SIG-M5 treated with dmso at 0.1 percent for 504 hours (cell line): Measurements from ENCODE around the gene ANKRD13B.

Experiments used
- DNase-seq: peaks from one replicate; lab custom pipeline; 2025; ENCODE audit not compliant: unreplicated experiment; lab: John Stamatoyannopoulos, UW

The ANKRD13B gene

DNA sequence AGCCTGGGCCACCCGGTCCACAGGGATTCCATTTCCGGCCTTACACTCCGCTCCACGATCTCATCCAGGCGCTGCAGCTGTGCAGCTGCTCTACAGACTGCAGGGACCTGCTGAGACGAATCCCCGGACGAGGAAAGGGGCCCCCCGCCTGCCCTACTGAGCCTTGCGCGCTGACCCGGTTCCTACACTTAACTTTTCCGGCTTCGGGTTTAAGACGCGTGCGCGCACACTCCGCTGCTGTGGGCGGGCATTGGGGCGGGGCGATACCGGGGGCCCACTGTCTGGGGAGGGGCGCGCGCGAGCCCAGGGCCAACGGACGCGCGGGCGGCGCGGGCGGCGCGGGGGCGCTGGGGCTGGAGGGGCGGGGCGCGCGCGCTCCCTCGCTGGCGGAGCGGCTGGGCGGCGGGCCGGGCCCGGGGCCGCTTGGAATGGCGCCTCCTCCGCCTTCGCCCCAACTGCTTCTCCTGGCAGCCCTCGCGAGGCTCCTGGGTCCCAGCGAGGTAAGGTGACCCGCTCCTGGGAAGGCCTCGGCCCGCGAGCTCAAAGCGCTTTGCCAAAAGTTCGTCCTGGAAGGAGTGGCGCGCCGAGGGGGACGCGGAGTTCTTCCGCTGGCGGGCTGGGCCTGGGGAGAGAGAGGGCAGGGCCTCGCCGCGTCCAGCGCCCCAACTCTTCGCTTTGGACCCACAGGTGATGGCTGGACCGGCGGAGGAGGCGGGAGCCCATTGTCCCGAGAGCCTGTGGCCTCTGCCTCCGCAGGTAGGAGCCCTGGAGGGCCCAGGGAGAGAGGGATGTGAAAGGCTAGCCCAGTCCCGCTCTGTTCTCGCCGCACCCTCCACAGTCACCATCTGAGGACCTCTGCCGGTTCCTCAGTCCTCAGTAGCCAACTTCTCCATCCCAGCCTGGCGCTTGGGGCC, 24.3 kb upstream of the ANKRD13B start, which contains the start of gene TP53I13:
TSS of gene TP53I13 (plus strand) at position 371 of the 914 bp plus-strand sequence. CDS start at position 429, 58 bp downstream.
- peak; percentile 88 for DNase-seq

DNA sequence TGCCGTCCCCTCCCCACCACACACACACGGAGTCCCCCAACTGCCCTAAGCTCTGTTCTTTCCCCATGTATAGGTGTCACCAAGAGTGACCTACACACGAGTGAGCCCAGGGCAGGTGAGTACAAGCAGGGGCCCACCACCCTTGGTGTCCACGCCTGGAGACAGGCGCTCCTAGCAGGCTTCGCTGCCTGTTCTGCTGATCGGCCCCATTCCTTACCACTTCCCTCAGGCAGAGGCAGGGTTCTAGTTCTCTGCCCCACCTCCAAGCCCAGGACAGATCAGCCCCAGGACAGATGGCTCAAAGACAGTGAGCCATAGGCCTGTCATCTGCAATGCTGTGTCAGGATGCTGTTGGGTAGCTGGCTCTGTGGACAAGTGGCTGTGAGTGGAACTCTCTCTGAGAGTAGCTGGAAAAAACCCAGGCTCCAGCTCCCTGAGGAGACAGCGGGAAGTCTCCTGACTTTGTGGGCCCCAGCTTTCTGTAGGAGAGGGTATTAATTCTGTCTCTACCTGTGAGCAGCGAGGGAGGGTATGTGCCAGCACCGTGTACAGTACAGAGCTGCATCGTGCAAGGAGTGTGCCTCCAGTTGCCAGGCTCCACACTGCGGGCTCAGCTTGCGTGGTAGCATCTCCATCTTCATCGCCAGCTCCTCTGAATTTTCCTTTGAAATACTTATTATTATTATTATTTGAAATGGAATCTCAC, 23.5 kb upstream of the ANKRD13B start:
- no peak for DNase-seq

DNA sequence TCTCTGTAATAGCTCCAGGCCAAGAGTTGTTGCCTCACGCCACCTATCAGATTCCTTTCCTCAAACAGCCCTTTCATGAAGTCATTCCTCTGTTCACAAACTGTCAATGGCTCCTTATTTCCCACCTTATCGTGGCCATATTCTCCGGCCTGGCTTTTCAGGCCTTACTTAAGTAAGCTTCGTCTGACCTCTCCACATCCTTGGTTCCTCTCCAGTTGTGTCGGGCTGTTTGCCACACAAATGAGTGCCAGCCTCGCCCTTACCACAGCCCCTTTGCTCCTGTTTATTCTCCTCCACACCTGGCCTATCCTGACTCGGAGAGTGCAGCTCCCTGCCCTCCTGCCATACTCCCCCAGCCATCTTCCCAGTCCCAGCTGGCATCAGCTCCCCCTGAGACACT, 22.4 kb upstream of the ANKRD13B start:
- no peak for DNase-seq

DNA sequence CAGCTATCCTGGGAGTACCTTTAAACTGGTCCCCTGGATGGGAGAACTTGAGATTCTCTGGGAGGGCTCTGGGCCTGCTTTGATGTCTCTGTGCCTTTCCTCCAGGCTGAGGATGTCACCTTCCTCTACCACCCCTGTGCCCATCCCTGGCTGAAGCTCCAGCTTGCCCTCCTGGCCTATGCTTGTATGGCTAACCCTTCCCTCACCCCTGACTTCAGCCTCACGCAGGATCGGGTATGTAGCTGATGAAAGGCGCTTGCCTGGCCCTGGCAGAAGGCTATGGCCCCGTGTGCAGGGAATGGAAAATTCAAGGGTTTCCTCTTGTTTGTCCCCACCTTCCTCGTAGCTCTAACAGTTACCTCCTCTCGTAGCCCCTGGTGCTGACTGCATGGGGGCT, 21.4 kb upstream of the ANKRD13B start:
- DNase-seq: no peak

DNA sequence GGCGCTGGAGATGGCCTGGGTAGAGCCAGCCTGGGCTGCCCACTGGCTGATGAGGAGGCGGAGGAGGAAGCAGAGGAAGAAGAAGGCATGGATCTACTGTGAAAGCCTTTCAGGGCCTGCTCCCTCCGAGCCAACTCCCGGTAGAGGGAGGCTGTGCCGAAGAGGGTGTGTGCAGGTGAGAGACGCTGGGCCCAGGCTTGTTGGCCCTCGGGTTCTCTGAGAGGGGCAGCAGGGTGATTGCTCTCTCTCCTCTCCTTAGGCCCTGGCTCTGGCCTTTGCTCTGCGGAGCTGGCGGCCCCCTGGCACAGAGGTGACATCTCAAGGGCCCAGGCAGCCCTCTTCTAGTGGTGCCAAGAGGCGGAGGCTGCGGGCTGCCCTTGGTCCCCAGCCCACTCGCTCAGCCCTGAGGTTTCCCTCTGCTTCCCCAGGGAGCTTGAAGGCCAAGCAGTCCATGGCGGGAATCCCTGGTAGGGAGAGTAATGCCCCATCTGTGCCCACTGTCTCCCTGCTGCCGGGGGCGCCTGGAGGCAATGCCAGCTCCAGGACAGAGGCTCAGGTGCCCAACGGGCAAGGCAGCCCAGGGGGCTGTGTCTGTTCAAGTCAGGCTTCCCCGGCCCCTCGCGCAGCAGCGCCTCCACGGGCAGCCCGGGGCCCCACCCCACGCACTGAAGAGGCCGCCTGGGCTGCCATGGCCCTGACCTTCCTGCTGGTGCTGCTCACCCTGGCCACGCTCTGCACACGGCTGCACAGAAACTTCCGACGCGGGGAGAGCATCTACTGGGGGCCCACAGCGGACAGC, 20.9 kb upstream of the ANKRD13B start:
- DNase-seq: no peak

DNA sequence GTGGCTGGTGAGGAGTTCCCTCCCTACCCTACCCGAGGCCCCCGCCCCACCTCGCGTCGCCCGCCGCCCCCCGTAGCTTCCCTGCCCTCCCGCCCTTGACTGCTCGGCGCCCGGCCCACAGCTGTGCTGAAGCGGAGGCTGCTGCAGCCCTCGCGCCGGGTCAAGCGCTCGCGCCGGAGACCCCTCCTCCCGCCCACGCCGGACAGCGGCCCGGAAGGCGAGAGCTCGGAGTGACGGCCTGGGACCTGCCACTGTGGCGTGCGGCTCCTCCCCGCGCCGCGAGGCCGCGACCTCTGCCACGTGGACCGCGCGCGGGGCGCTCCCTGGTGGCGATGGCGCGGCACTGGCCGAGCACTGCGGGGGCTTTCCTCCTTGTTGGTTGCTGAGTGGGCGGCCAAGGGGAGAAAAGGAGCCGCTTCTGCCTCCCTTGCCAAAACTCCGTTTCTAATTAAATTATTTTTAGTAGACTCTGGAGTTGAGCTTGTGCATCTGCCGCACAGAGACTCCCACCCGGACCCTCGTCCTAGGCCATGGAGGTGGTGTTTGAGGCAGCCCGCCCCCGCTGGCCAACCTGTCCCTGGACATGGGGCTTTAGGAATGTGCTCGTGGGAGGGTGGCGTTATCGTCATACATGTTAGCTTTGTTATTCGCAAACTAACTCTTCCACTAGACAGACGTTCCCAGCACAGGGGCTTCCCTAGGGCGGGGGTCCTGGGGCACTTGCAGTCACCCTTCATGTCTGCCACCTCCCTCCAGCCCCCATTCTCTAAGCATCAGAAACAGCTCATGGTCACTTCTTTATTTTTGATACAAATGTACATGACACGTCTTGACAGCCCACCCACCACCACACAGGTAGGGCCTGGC, 20.0 kb upstream of the ANKRD13B start:
- DNase-seq: no peak

DNA sequence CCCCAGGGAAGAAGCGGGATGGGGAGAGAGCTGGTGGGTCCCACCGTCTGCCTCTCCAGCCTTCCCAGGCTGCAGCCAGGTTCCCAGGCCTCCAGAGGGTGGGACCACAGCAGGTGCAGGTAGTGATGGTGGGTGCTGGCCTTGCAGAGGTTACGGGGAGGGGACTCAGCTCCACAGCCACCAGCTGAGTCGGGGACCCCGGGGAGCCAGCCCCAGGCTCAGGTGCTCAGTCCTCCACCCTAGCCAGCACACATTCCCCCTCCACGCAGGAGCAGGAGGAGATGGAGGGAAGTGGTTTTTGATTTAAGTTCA, 19.4 kb upstream of the ANKRD13B start:
- no peak for DNase-seq

DNA sequence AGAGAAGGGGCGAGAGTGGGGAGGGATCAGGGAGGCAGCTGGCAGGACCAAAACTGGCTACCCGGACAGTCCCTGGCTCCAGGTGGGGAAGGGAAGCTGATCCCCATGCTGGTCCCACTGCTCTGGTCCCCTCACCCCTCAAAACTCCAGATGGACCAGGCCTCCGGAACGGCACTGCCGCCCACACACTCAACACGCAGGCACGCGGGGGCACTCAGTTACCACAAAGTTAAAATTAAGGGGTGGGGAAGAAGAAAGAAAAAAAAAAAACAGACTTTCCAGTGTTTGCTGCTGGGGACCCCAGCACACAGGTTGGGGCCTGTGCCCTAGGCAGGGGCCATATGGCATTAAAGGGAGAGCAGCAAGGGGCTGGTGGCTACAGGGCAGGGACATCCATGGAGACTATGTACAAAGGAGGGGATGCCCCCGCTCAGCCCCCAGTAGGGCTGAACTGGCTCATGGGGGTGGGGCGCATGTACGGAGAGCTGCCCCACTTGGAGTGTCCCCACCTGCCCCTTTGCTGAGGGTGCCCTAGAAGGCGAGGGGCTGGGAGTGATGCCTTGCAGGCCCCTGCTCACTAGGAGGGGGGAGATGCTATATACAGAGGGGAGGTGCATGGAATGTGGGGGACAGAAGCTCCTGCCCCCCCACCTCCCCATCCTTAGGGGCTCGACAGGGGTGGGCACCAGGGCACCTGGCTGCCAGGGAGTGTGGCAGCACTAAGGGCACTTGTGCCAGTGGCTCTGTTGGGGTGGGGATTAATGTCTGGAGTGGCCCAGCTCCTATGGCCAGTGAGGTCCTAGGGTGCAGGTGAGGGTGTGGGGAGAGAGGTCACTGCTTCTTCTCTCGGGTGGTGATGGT, 18.8 kb upstream of the ANKRD13B start:
- DNase-seq: no peak

DNA sequence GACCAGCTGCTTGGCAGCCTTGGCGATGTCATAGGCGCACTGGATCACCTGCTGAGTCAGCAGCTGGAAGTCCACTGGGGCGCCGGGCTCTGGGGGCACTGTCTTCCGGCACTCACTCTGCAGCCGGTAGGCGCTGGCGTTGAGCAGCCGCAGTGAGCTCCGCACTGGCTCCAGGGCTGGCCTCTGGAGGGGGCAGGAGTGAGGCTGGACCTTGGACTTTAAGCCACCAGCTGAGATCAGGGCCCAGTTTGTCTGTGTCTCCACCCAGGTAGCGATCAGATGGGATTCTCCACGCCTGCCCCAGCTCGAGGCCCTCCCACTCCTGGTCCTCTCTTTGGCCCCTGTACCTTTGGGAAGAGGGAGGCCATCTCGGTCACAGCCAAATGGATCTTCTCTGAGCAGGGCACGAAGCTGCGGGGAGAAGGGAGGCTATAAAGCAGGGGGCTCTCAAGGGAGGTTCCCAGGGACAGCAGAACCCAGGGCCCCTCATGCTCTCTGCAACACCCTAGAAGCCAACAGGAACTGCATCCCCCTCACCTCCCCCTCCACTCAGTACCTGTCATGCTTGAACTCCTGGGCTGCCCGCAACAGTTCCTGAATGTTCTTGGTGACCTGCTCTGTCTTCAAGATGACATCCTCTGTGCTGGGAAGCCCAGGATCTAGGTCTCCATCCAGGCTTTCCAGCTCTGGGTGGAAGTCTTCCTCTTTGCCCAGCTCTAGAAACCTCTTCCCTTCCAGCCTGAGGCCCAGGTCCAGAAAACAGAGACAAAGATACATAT, 18.0 kb upstream of the ANKRD13B start:
- no peak for DNase-seq

DNA sequence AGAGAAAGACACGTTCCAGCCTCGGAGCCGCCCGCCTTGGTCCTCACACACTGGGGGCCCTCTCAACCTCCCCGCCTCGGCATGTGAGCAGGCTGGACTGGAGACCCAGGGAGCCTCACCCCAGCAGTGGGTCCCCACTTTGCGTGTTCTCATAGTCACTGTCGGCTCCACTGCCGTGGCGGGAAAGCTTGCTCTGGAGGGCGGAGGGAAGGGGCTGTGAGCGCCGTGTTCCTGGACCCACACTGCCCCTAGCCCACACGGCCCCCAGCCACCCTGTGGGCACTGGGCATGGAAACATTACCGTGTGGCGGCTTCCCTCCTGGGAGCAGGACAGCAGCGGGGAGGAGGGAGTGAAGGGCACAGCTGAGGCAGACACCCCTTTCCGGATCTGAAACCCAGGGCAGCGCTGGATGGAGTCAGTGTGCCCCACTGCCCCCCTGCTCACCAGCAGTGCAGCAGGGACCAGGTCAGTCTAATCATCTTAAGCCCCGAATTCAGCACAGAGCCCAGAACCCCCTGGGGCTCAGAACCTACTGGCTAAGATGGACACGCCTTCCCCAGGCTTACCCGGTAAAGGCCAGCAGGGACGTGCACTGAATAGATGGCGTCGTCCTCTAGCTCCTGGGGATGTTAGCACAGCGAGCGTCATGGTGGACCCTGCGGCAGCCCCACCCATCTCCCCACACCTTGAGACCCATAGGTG, 17.3 kb upstream of the ANKRD13B start:
- no peak for DNase-seq

DNA sequence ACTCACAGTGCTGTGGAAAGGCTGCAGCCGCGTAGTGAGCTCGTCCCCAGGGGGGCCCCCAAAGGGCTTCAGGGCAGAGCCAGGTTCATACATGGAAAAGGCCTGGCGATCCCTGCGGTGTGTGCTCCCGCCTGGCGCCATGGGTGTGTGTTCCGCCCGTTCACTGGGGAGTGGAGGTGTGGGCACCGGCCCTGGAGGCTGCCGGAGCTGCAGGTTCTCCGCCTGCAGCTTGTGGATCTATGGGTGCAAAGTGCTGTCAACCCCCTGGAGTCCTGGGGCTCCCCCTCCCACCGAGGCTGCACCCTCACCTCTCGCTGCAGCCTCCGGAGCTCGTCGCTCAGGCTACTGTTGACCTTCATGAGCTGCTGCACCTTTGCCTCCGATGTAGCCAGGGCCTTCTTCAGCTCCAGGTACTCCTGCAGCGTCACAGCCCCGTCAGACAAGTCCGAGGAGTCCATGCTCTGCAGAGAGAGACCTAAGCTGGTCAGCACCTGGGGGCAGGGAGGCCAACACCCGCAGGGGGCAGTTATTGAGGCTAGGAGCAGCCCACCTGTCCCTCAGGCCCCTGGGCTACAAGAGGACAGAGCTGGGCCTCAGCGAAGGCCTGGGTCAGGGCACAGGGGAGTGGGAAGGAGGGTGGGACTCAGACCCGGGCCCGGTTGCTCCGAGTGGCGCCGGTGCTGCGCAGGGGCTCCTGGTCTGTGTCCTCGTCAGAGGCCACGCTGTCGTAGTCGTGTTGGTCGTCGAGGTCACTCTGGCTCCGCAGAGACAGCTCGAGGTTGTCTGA, 16.5 kb upstream of the ANKRD13B start:
- DNase-seq: no peak

DNA sequence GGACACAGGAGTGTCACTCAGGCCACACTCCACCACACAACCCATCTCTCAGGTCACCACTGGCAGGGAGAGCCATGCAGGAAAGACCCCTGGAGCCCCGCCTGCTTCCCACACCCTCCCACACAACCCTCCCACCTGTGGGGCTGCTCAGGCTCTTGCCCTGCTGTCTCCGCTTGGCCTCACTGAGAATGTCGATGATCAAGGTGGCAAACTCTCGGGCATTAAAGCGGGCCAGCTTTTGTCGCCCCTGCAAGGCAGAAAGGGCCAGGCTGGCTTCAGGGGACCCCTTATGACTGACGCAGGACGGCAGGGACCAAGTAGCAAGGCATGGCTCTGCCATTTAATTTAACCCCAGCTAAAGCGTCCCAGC, 15.9 kb upstream of the ANKRD13B start:
- no peak for DNase-seq

DNA sequence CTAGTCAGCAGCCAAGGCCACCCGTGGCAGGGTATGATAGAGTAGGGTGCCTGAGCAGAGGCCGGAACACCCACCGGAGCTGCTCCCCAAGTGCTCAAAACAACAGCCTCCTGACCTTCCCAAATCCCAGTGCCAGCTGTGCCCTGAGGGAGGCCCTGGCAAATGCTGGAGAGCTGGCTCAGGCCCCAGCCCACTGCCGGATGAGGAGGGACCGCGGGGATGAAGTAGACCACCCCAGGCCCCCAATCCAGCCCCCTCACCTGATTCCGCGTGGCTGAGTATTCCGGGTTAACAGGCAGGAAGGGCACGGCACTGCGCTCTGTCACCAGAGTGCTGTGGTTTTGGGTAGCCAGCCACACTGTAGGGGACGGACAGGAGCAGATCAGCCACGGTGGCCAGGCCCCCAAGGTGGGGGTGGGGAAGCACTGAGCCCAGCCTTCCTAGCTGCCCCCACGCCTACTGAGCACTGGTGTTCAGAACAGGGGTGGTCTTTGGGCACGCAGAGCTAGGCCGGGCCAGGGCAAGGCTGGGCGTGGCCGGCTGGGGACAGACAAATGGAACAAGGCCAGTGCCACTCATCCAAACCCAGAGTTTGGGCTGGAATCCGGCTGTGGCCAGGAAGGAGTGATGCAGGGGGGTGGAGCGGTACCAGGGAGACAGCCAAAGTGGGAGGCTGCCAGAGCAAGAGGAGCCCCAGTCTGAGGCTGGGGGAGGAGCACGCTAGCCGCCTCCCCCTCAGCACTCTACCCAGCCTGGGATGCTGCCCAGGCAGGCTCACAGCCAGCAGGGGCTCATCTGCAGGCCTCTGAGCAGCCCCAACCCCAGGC, 15.3 kb upstream of the ANKRD13B start:
- no peak for DNase-seq

DNA sequence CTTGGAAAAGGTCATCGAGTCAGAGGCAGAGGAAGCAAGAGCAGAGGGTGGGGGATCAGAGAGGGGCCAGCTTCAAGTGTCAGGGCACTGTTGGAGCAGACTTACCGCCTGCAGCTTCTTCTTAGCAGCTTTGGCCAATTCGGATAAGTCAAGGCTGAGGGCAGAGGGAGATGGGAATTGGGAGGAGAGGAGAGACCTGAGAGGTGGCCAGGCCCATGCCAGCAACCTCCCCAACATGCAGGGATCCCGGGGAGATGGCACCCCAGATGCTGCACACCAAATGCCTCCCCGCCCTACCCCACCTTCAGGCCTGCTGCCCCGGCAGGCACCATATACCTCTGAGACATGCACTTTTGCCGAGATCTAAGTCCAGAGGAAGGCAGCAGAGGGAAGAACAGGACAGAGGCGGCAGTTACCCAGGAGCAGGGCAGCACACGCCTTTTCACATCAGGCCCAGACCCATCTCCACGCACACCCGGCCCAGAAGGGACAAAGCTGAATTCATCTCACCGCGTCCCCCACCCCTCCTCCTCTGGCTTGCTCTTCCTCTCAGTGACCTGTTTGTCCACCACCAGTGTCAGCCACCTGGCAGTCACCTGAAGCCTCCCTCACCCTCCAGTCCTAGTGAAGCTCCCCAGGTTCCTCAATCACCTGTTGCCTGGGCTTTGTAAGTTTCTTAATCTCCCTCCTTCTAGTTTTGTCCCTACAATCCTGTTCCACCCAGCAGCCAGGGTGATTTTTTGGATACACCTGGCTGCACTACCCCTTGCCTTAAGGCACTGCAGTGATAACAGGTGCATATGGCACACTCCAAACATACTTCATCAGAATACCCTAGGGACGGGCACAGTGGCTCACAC, 14.1 kb upstream of the ANKRD13B start:
- no peak for DNase-seq

DNA sequence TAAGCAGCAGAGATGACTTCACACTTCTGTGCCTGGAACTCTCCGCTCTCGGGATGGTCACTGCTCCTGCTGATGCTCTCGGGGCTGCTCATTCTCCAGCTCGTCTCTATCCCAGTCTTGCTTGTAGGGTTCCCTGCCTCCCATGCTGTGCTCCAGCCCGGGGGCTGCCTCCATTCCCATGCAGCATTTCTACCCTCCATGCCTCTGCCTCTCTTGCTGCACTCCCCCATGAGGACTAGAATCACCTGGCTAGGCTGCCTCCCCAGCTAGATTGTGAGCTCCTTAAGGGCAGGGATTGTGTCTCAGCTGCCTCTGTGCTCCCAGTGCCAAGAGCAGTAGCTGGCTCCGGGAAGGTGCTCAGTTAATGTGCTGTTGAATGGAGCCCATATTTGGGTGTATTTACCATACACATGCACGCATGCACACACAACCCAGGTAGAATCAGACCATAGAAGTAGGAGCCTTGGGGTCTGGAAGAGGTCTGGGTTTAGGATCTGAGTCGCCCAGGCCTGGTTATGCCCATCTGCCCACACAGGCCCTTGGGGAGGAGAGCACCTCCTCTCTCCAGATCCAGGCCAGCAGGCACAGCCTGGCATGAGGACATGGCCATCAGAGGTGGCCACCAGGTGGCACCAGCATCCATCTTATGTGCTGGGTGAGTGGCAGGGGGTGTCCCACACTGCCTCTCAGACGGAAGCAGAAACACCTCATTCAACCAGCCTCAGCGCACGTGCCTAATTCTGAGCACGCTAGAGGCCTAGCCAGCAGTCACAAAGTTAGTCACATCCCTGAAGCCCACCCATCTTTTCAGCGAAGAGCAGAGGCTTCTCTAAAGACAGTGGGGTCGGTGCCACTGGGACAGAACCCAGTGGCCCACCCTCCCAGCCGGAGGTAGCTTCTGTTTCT, 12.8 kb upstream of the ANKRD13B start:
- peak; percentile 79 for DNase-seq
